Bronchial epithelial cell (primary cell): Measurements from ENCODE around the gene NCAPD2. TPM values are rescaled to one million over a fixed set of nuclear protein-coding genes. Genes with fewer than 3 reads are reported as not detected.
"Not testable (repeated sequence)": the region's sequence is repeated elsewhere in the genome, so short reads cannot be mapped to it uniquely, and the experiment has no call there.

Source experiments
- DNase-seq: peaks from one replicate; pipeline ENCODE4 v3.0.0-alpha.2; 2010; ENCODE audit warnings: low read depth
- FAIRE-seq: peaks from 2 replicates; lab custom pipeline; 2011; peaks lifted over from hg19 to GRCh38; lab: Jason Lieb, UNC
- H3K27me3 ChIP-seq: 2 replicates; pipeline ENCODE4 v1.5.1; 2011; ENCODE audit warnings: low read length; ENCODE audit not compliant: control insufficient read depth, insufficient read depth
- H3K36me3 ChIP-seq: 2 replicates; pipeline ENCODE4 v1.5.1; 2011; ENCODE audit warnings: low read length; ENCODE audit not compliant: control insufficient read depth, insufficient read depth
- H3K4me3 ChIP-seq: 2 replicates; pipeline ENCODE4 v1.5.1; 2011; ENCODE audit warnings: mild to moderate bottlenecking, low read depth, low read length, control low read depth
- total RNA-seq: library from RNA; depleted of rRNA; stranded (reverse); fragments of >200 nt; gene quantifications from 2 replicates; pipeline ENCODE4 v1.2.1, GENCODE V29; 2014
- TF ChIP-seq, protein P1 (sequence below): IDR thresholded peaks from 2 replicates; pipeline ENCODE4 v1.5.1; 2011; ENCODE audit warnings: mild to moderate bottlenecking, moderate library complexity, low read length, control low read depth, inconsistent platforms; ENCODE audit not compliant: insufficient read depth, severe bottlenecking

NCAPD2 gene
- total RNA-seq, 1 donor from 2014 or later = 17.9 TPM

- TF ChIP-seq, protein P1, sequence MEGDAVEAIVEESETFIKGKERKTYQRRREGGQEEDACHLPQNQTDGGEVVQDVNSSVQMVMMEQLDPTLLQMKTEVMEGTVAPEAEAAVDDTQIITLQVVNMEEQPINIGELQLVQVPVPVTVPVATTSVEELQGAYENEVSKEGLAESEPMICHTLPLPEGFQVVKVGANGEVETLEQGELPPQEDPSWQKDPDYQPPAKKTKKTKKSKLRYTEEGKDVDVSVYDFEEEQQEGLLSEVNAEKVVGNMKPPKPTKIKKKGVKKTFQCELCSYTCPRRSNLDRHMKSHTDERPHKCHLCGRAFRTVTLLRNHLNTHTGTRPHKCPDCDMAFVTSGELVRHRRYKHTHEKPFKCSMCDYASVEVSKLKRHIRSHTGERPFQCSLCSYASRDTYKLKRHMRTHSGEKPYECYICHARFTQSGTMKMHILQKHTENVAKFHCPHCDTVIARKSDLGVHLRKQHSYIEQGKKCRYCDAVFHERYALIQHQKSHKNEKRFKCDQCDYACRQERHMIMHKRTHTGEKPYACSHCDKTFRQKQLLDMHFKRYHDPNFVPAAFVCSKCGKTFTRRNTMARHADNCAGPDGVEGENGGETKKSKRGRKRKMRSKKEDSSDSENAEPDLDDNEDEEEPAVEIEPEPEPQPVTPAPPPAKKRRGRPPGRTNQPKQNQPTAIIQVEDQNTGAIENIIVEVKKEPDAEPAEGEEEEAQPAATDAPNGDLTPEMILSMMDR = peak; percentile 39
- H3K4me3 ChIP-seq, H3K27me3 ChIP-seq, FAIRE-seq: not testable (repeated sequence)
- DNase-seq = peak; percentile 57
- peaks cover 40% of the 10 kb centered on the region for H3K36me3 ChIP-seq
Measured at GRCh38 chr12:6558014-6558760, 64.3 kb downstream of the NCAPD2 start.

- TF ChIP-seq, protein P1 = no peak
- Histone ChIP-seq H3K36me3 (peaks cover 43% of the 10 kb centered on the region), H3K4me3 (no peak overlapping the region), H3K27me3 (no peaks in the 10 kb centered on the region)
- FAIRE-seq (no peak), DNase-seq (no peak)
Measured at GRCh38 chr12:6559500-6559899, 65.6 kb downstream of the NCAPD2 start.

- TF ChIP-seq, protein P1 = no peak
- H3K27me3 ChIP-seq = no peaks in the 10 kb centered on the region
- FAIRE-seq (peak; percentile 7), DNase-seq (no peak)
- peaks cover 43% of the 10 kb centered on the region for H3K36me3 ChIP-seq
- H3K4me3 ChIP-seq = no peak overlapping the region
Measured at GRCh38 chr12:6560501-6561205, 66.8 kb downstream of the NCAPD2 start.

DNA sequence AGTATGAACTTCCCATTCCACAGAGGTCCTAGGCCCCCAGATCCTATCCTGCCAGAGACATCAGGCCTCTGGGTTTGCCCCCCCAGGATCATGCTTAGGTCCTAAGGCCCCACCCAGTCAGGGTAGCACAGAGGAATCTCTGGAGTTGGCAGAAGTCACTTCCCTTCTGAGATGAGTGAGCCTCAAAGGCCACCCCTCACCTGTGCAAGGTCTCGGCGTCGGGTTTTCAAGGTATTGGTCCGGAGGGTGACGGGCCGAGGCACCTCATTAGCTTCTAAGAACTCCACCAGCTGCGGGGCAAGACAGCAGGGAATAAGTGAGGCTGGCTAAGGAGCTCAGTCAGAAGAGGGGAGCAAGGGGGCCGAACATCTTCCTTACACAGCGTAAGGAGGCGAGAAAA is 69.0 kb downstream of the NCAPD2 start:
- Histone ChIP-seq H3K27me3 (no peaks in the 10 kb centered on the region), H3K4me3 (no peak overlapping the region), H3K36me3 (peaks cover 37% of the 10 kb centered on the region)
- DNase-seq (no peak), FAIRE-seq (no peak)
- TF ChIP-seq, protein P1 = no peak

- no peak overlapping the region for H3K4me3 ChIP-seq
- DNase-seq = peak; percentile 34
- H3K27me3 ChIP-seq = no peaks in the 10 kb centered on the region
- TF ChIP-seq, protein P1 = peak; percentile 75
- peaks cover 37% of the 10 kb centered on the region for H3K36me3 ChIP-seq
- FAIRE-seq = no peak
Measured at GRCh38 chr12:6563448-6564050, 69.6 kb downstream of the NCAPD2 start.
